ENCODE results near the gene PLB1.
A peak's percentile ranks its signal among the peaks of the same experiment; 100 is the strongest.

Gene PLB1

DNA sequence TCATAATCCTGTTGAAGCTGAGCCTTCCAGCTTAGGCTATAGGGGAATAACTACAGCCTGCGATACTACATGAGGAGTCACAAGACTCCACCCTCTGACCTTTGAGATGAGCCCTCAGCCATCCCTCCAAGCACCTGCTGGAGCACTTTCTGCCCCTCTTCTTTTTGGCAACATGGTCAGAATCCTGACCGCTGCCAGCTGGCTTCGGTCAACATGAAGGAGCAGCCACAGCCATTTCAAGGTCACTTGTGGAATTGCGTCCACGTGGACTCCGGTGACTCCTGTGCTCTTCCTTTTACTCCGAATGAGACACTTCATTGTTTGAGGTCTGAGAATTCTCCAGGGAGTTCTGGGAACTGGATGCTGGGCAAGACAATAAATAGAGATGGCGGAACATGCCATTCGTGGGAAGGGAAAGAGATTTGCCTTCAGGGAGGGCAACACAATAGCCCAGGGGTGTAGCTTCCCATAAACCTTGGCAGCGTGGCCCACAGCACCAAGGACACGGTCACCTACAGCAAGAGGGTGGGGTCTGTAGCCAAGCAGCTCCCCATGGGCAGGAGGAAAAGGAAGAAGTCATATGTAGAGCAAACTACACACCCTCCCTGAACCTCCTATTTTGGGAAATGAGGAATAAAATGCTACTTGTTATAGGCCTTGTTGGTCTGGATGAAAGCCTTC is 182.5 kb downstream of the PLB1 start:
- DNase-seq, result no peak

DNA sequence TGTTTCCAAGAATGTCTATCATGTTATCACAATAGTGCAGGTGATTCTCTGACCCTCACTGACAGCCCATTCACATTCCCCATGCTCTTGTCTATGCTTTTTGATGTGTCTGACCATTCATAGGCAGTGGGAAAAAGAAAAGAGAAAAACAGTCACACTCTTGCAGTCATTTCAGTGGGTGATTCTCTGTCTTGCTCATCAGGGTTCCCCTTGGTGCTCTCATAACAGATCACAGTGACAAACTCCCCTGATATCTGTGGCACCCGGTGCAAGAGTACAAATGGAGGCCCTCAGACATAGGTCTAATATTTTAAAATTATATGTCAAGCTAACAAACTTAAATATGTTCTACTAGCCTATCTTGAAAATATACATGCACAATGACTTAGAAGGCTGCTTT is 183.1 kb downstream of the PLB1 start:
- peak; percentile 30 for DNase-seq

DNA sequence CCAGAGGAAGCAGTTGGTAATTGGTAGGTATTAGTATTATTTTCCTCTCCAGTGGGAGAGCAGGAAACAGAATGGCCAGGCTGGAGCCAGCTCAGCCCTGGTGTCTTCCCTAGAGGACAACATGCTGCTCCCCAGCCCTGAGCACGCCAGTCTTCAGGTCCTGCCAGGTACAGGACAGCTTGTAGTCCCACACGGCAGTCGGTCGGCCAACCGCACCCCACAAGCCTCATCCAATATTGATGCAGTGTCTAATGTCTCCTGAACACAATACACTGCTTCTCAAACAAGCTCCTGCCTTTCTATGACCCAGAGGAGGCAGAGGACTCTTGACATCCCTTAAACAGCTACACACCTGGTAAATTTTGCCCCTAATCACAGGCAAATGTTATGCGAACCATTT is 184.8 kb downstream of the PLB1 start:
- no peak for DNase-seq

DNA sequence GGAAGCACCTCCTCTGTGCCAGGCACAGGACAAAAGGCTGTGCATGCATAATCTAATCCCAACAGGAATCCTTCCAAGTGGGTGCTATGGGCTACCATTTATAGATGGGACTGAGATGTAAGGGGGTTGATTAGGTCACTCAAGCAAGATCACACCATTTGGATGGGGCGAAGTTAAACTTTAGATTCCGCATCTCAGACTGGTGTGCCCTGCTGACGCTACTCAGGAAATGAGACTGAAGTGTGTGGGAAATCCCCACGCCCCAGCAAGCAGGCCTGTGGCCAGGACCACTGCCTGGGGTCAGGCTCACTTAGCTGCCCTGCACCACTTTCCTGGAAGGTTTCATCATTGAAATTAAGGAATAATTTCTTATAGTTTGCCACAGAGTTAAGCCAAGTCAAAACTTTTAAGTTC is 185.3 kb downstream of the PLB1 start:
- peak; percentile 91 for DNase-seq

DNA sequence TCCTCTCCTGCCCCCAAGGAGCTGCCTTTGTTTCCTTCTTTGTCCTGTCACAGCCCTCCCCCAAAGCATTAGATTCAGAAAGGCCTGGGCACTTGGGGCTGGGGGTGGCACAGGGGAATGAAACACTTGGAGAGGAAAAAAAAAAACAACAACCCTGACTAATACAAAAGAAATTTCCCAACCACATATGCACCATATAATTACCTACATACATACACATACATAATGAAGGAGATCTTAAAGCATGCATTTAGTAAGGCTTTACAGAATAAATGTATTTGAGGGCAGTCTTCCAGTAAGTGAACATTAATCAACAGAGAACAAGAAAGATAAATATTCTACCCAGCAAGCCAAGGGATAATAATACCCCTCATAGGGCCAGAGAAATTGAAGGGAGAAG is 185.7 kb downstream of the PLB1 start:
- DNase-seq, result no peak

DNA sequence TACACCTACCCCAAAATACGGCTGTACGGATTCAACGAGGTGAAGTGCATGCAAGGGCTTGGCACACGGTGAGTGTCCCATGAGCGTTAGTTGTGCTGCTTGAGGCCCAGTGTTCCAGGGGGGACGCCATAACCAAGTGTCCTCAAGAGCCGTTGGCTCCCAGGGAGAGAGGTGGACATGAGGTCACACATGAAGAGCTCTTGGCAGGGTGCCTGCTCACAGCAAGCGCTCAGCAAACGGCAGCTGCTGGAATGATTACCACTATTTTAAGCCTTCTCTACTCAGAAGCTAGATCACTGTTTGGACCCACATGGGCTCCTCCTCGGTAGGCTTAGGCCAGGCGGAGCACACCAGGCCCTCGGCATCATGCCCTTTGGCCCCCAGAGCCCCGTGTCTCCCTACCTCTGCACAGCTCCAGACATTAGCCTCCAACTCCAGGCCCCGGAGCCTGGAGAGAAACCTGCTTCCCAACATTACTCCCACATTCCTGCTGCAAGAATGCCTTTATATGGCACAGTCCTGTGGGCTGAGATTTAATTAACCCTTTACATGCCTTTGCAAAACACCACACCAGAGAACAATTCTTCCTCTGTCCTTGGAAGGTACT is 187.3 kb downstream of the PLB1 start:
- DNase-seq, result no peak

DNA sequence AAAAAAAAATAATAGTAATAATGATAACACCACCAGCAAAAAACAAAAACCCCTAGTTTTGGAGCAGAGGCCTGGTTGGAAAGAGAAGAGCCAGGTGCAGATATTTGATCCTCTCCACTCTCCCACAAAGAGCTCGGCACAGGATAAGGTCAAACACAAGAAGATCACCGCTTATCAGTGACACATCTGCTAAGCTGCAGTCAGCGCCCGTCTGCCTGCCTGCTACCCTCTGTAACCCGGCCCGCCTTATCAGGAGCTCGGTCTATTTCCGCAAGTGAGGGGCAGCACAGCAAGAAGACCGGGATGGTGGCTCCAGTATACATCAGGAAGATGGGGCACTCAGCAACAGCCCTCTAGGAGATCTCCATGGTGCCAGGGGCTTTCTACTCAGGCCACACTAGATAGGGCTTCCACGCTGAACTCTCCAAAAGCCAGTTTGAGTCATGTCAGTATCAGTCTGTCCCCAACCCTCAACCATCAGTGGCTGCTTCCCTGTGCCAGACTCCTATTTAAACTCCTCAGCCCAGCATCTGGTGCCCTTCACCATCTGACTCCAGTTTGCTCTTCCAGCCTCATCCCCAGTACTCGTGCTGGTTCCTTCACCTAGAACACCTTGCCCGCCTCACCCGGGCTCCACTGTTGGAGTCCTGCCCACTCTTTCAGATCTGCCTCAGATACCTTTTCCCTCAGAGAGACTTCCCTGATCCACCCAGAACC is 188.4 kb downstream of the PLB1 start:
- DNase-seq, result no peak

DNA sequence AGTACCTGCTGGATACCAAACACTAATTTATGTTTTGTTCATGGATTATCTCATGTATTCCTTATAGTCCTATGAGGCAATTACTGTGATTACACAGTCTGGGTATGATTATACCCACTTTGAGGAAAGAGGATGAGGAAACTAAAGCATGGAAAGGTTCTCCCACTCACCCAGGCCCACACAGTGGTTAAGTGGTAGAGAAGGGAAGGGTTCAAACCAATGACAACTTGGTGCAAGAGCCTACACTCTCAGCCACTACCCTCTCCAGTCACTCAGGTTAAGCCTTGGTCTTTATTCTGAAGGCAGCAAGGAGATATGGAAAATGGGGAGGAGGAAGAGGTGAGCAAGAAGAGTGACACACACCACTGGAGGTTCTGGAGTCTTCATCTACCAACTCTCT is 191.3 kb downstream of the PLB1 start:
- DNase-seq, result peak; percentile 87

DNA sequence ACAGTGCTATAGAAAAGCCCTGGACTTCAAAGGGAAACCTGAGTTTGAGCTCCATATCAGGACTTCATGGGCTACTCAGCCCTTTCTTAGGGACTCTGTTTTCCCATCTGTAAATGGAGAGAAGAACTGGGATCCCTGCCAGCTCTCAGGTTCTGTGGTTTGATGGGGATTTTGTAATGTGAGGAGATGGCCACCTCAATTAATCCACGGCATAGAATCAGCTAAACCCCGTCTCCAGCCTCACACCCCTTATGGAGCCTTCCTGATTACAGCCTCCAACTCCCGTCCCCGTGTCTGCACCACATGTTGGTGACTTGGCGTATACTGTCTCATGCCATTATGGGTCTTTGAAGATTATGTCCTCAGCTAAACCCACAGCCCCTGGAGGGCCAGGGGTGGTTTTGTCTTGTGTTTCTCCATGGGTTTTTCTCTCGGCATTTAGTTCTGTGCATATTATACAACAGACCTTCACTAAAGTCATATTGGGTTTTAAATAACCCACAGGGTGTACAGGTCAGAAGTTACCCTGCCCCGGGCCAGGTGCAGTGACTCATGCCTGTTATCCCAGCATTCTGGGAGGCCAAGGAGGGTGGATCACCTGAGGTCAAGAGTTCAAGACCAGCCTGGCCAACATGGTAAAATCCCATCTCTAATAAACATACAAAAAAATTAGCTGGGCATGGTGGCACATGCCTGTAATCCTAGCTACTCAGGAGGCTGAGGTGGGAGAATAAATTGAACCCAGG is 192.0 kb downstream of the PLB1 start:
- DNase-seq, result no peak

DNA sequence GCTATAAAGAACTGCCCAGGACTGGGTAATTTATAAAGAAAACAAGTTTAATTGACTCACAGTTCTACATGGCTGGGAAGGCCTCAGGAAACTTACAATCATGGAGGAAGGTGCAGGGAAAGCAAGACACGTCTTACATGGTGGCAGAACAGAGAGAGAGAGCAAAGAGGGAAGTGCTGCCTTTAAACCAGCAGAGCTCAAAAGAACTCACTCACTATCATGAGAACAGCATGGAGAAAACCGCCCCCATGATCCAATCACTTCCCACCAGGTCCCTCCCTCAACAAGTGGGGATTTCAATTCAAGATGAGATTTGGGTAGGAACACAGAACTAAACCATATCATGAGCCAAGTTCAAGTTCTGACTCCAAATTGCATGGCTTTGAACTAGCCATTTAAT is 193.0 kb downstream of the PLB1 start:
- peak; percentile 61 for DNase-seq

DNA sequence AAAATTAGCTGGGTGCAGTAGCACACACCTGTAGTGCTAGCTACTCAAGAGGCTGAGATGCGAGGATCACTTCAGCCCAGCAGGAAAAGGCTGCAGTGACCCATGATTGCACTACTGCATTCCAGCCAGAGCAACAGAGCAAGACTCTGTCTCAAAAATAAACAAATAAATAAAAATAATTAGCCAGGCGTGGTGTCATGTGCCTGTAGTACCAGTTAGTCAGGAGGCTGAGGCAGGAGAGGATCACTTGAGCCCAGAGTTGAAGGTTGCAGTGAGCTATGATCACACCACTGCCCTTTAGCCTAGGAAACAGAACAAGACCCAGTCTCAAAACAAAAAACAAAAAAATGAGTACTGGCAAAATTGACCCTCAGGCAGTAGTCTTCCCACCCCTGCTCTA is 193.9 kb downstream of the PLB1 start:
- no peak for DNase-seq

DNA sequence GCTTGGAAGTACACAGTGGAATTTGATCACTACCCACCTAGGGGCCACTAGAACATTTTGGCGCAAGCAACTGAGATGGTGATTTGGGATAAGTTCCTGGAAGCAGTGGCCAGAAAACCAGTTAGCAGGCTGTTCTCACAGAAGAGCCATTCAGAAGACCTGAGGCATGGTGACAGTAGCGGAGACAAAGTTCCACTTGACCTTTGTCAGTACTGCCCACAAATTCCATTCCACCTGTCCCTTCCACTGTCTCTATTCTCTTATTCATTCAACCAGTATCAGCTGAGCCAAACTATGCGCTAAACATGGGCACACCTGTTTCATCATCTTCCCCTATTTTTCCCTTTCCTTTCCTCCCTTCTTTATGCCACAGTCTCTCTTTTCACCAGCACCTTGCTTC is 196.6 kb downstream of the PLB1 start:
- no peak for DNase-seq

DNA sequence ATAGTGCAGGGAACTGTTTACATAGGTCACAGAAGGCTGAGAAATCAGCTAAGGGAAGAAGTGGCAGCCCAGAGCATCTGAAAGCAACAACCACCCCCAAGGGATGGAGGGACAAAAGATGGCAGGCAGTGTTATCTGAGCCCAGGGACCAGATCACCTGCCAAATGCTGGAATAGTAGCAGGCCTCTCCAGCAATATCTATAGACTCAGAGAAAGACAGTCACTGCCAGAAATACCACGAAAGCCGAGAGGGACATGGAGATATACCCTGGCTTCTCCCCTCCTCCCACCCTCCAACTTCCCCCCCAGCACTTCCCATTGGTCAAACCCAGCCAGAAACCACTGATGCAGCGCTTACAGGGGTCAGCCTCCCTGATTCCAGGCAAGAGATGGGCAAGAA is 197.4 kb downstream of the PLB1 start:
- no peak for DNase-seq

Data from inflammatory macrophage treated with lipopolysaccharide for 4 hours (primary cell).